PC-3 (cell line): Measurements from ENCODE around the gene PBX4. TPM values are rescaled to one million over a fixed set of nuclear protein-coding genes. Genes with fewer than 3 reads are reported as not detected.

ENCODE experiments used
- ATAC-seq: fragments of 200-7000 bp; cut with Tn5 transposase; 2 replicates; pipeline ENCODE4 v1.9.1; 2020; ENCODE audit warnings: mild to moderate bottlenecking, moderate library complexity
- BruUV-seq: library from RNA; stranded (reverse); fragments of 400-500 nt; replicated peaks from 2 replicates; lab custom pipeline; 2021; lab: Mats Ljungman, UMichigan
- CTCF ChIA-PET: fragments of 300-600 bp; sonication (Branson Sonifier 250); formaldehyde crosslinking; loops from one replicate; lab custom pipeline; 2022; ENCODE audit warnings: antibody characterized with exemption; lab: Charles Lee
- POLR2A ChIA-PET: fragments of 300-600 bp; sonication (Branson Sonifier 250); formaldehyde crosslinking; loops from one replicate; lab custom pipeline; 2022; ENCODE audit warnings: antibody characterized with exemption; ENCODE audit not compliant: unreplicated experiment; lab: Charles Lee
- DNase-seq: peaks from one replicate; pipeline ENCODE4 v3.0.0-alpha.2; 2015
- H2AFZ ChIP-seq: fragments of 300-600 bp; sonication (generic); 2 replicates; pipeline ENCODE4 v1.6.0; 2016; ENCODE audit warnings: antibody characterized with exemption, low read length
- H3F3A ChIP-seq: fragments of 300-600 bp; sonication (generic); one replicate; pipeline ENCODE4 v1.6.0; 2017; ENCODE audit warnings: antibody characterized with exemption, low read length, control low read depth, mild to moderate bottlenecking; ENCODE audit not compliant: unreplicated experiment
- H3K27ac ChIP-seq: fragments of 300-600 bp; sonication (generic); 2 replicates; pipeline ENCODE4 v1.5.1; 2016; ENCODE audit warnings: mild to moderate bottlenecking, low read length
- H3K27me3 ChIP-seq: fragments of 300-600 bp; sonication (generic); 2 replicates; pipeline ENCODE4 v1.6.1; 2016; ENCODE audit warnings: low read length, mixed read lengths
- H3K36me3 ChIP-seq: fragments of 300-600 bp; sonication (generic); 2 replicates; pipeline ENCODE4 v1.6.1; 2016; ENCODE audit warnings: low read depth, mixed run types, low read length, mixed read lengths
- H3K4me1 ChIP-seq: fragments of 300-600 bp; sonication (generic); 2 replicates; pipeline ENCODE4 v1.5.1; 2016; ENCODE audit warnings: low read length; ENCODE audit not compliant: insufficient read depth
- H3K4me2 ChIP-seq: fragments of 300-600 bp; sonication (generic); 2 replicates; pipeline ENCODE4 v1.6.0; 2016; ENCODE audit warnings: low read length
- H3K4me3 ChIP-seq: fragments of 300-600 bp; sonication (generic); 2 replicates; pipeline ENCODE4 v1.5.1; 2016; ENCODE audit warnings: mild to moderate bottlenecking, low read length, mixed read lengths
- H3K79me2 ChIP-seq: fragments of 300-600 bp; sonication (generic); 2 replicates; pipeline ENCODE4 v1.6.1; 2017; ENCODE audit warnings: low read length, mixed read lengths
- H3K9ac ChIP-seq: fragments of 300-600 bp; sonication (generic); 2 replicates; pipeline ENCODE4 v1.6.0; 2016; ENCODE audit warnings: mild to moderate bottlenecking, low read length
- H3K9me2 ChIP-seq: fragments of 300-600 bp; sonication (generic); replicated peaks from 2 replicates; pipeline ENCODE4 v1.6.1; 2016; ENCODE audit warnings: mixed run types, low read length, mixed read lengths
- H3K9me3 ChIP-seq: fragments of 300-600 bp; sonication (generic); 2 replicates; pipeline ENCODE4 v1.6.1; 2016; ENCODE audit warnings: low read length, mixed read lengths
- H4K20me1 ChIP-seq: fragments of 300-600 bp; sonication (generic); 2 replicates; pipeline ENCODE4 v1.6.1; 2016; ENCODE audit warnings: low read length, mixed read lengths
- CTCF ChIP-seq: fragments of 300-600 bp; sonication (generic); conservative IDR thresholded peaks from 2 replicates; pipeline ENCODE4 v1.5.1; 2017; ENCODE audit warnings: antibody characterized with exemption, low read depth, mild to moderate bottlenecking, low read length
- EZH2 ChIP-seq: fragments of 300-600 bp; sonication (generic); IDR thresholded peaks from one replicate; pipeline ENCODE4 v1.6.1; 2017; ENCODE audit warnings: antibody characterized with exemption, mild to moderate bottlenecking, low read length; ENCODE audit not compliant: unreplicated experiment
- EZH2phosphoT487 ChIP-seq: fragments of 300-600 bp; sonication (generic); IDR thresholded peaks from 2 replicates; pipeline ENCODE4 v1.6.1; 2018; ENCODE audit warnings: mild to moderate bottlenecking, antibody characterized with exemption, low read length, borderline replicate concordance
- intact Hi-C: fragments of 100-400 bp; cut with micrococcal nuclease; formaldehyde crosslinking; loops from 2 replicates; pipeline ENCODE4 v1.9.0; 2023
- total RNA-seq: library from RNA; depleted of rRNA; stranded (reverse); fragments of >200 nt; gene quantifications from 2 replicates; pipeline ENCODE4 v1.2.3, GENCODE V29; 2014

Gene PBX4
- total RNA-seq, 1 experiment from 2014 or later, result 6.9 TPM

- intact Hi-C loops, result no loop called here
- Histone ChIP-seq H3K4me2 (peak within 1 kb of the TSS; percentile 98), H4K20me1 (0 out of 2 replicates have a peak, but pooled peaks cover 7% of the 10 kb centered on the region), H3K79me2 (peaks cover 35% of the 10 kb centered on the region), H3K27ac (peak within 1 kb of the TSS; percentile 71), H3K9ac (peak within 1 kb of the TSS; percentile 95), H2AFZ (peak within 1 kb of the TSS; percentile 83), H3K9me2 (no peaks in the 10 kb centered on the region), H3K4me1 (peaks cover 11% of the 10 kb centered on the region), H3K36me3 (peaks cover 12% of the 10 kb centered on the region; the same call in 1 of the 2 replicates), H3K4me3 (peak within 1 kb of the TSS; percentile 94), H3F3A (no peaks in the 10 kb centered on the region), H3K27me3 (no peaks in the 10 kb centered on the region), H3K9me3 (no peaks in the 10 kb centered on the region)
- CTCF ChIA-PET, result no interaction called here
- no TSS peak for BruUV-seq
- TF ChIP-seq EZH2phosphoT487 (no peak), EZH2 (no peak), CTCF (no peak)
- POLR2A ChIA-PET, result no interaction called here
- ATAC-seq, result peak; percentile 86
- DNase-seq, result peak; percentile 94
Observed at GRCh38 chr19:19663256-19664120, 45.0 kb upstream of the PBX4 start, which contains the start of gene ATP13A1. TSS of gene ATP13A1 (minus strand) at chr19:19663676. CDS start at chr19:19663666, 10 bp downstream.

GRCh38 chr19:19662871-19663255 lies 44.4 kb upstream of the PBX4 start:
- TF ChIP-seq EZH2phosphoT487 (no peak), EZH2 (no peak), CTCF (no peak)
- intact Hi-C loops, result no loop called here

More at GRCh38 chr19:19662871-19663255, 44.4 kb upstream of the PBX4 start:
- ChIA-PET POLR2A (no interaction called here), CTCF (no interaction called here)
- ATAC-seq, result peak; percentile 4
- no peak for DNase-seq
- Histone ChIP-seq H3K27ac (peak overlapping the region; percentile 71), H2AFZ (peak overlapping the region; percentile 83), H3K9me2 (no peaks in the 10 kb centered on the region), H3K79me2 (peaks cover 35% of the 10 kb centered on the region), H3K36me3 (peaks cover 16% of the 10 kb centered on the region; the same call in 1 of the 2 replicates), H3K27me3 (no peaks in the 10 kb centered on the region), H3K4me1 (peaks cover 11% of the 10 kb centered on the region), H3K4me2 (peak overlapping the region; percentile 98), H3K4me3 (peak overlapping the region; percentile 94), H4K20me1 (0 out of 2 replicates have a peak, but pooled peaks cover 7% of the 10 kb centered on the region), H3F3A (no peaks in the 10 kb centered on the region), H3K9ac (peak overlapping the region; percentile 95), H3K9me3 (no peaks in the 10 kb centered on the region)
- no TSS peak for BruUV-seq
